ENCODE results near the gene LGALS9. TPM values are rescaled to one million over a fixed set of nuclear protein-coding genes. Genes with fewer than 3 reads are reported as not detected.

The LGALS9 gene
- total and polyA plus RNA-seq, 2 donors (not counting 1 experiment from before 2014, with no cell fraction given), result 65.9 to 197 TPM

DNA sequence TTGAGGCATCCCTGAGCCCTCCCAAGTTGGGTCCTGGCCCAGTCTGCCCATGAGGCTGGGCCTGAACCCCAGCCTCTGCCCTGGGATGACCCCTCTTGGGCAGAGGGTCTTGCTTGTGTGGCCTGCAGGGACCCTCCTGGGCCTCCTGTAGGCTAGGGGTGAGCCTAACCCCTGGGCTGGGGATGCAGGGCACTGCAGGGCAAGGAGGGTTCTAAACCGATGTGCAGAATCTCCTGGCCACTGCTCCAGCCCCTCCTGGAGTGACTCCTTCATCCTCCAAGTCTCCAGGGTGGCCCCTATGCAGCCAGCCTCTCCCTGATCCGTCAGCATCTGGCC is 37.5 kb downstream of the LGALS9 start:
- Mint-ChIP-seq H3K27ac (no peak overlapping the region), H3K9me3 (ENCODE audit: insufficient read depth) (no peaks in the 10 kb centered on the region), H3K27me3 (peaks cover 6% of the 10 kb centered on the region), H3K4me3 (no peak overlapping the region), H3K4me1 (no peaks in the 10 kb centered on the region)
- ATAC-seq (ENCODE audit: low read depth) (no peak), DNase-seq (no peak)
- Histone ChIP-seq H3K9ac (ENCODE audit: low read length) (no peak overlapping the region), H3K4me3 (ENCODE audit: control extremely low read depth in 1 of 5, extremely low read depth in 1 of 5, insufficient read depth in 1 of 5, low read depth in 2 of 5, low read length in 4 of 5) (no peak overlapping the region), H4K20me1 (ENCODE audit: control insufficient read depth, insufficient read depth, low read length, poor library complexity, severe bottlenecking) (no peaks in the 10 kb centered on the region), H3K79me2 (ENCODE audit: control insufficient read depth, insufficient read depth, low read length) (no peaks in the 10 kb centered on the region), H3K27me3 (replicated peaks in 1 of 4; ENCODE audit: control extremely low read depth in 1 of 4, control insufficient read depth in 3 of 4, insufficient read depth in 4 of 4, low read length in 3 of 4) (no peaks in the 10 kb centered on the region), H3K27ac (ENCODE audit: low read length in 2 of 2) (no peak overlapping the region), H3K36me3 (replicated peaks in 1 of 2; ENCODE audit: control extremely low read depth in 1 of 2, control insufficient read depth in 1 of 2, extremely low read depth in 1 of 2, insufficient read depth in 2 of 2, low read length in 1 of 2) (no peaks in the 10 kb centered on the region), H3K9me3 (ENCODE audit: control extremely low read depth in 1 of 3, control insufficient read depth in 2 of 3, insufficient read depth in 1 of 3, low read length in 2 of 3) (no peaks in the 10 kb centered on the region), H3K4me2 (replicated peaks; ENCODE audit: low read depth, low read length, poor library complexity, severe bottlenecking) (no peak overlapping the region), H2AFZ (ENCODE audit: insufficient read depth, low read depth, low read length, poor library complexity, severe bottlenecking) (no peak overlapping the region), H3K4me1 (ENCODE audit: control insufficient read depth in 2 of 2, insufficient read depth in 2 of 2, low read length in 2 of 2) (no peaks in the 10 kb centered on the region)
- intact Hi-C loops (cut with micrococcal nuclease), result no loop called here
- CTCF ChIA-PET, result no interaction called here
- 67% methylated on average over 1 of the region's 2 CpGs for WGBS (ENCODE audit: insufficient coverage)
- TF ChIP-seq, protein P1, sequence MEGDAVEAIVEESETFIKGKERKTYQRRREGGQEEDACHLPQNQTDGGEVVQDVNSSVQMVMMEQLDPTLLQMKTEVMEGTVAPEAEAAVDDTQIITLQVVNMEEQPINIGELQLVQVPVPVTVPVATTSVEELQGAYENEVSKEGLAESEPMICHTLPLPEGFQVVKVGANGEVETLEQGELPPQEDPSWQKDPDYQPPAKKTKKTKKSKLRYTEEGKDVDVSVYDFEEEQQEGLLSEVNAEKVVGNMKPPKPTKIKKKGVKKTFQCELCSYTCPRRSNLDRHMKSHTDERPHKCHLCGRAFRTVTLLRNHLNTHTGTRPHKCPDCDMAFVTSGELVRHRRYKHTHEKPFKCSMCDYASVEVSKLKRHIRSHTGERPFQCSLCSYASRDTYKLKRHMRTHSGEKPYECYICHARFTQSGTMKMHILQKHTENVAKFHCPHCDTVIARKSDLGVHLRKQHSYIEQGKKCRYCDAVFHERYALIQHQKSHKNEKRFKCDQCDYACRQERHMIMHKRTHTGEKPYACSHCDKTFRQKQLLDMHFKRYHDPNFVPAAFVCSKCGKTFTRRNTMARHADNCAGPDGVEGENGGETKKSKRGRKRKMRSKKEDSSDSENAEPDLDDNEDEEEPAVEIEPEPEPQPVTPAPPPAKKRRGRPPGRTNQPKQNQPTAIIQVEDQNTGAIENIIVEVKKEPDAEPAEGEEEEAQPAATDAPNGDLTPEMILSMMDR (IDR thresholded peaks at IDR 0.05), result no peak
- no peak for TF ChIP-seq EZH2 (IDR thresholded peaks at IDR 0.05; ENCODE audit: borderline replicate concordance, insufficient read depth, low read depth, low read length, poor library complexity, severe bottlenecking)
- POLR2A ChIA-PET, result no interaction called here

GRCh38 chr17:27669136-27669535 is 38.1 kb downstream of the LGALS9 start:
- peaks cover 6% of the 10 kb centered on the region for H3K27me3 Mint-ChIP-seq
- Histone ChIP-seq H3K79me2 (ENCODE audit: control insufficient read depth, insufficient read depth, low read length) (no peaks in the 10 kb centered on the region), H3K27me3 (replicated peaks in 1 of 4; ENCODE audit: control extremely low read depth in 1 of 4, control insufficient read depth in 3 of 4, insufficient read depth in 4 of 4, low read length in 3 of 4) (no peaks in the 10 kb centered on the region), H3K4me1 (ENCODE audit: control insufficient read depth in 2 of 2, insufficient read depth in 2 of 2, low read length in 2 of 2) (no peaks in the 10 kb centered on the region), H3K36me3 (replicated peaks in 1 of 2; ENCODE audit: control extremely low read depth in 1 of 2, control insufficient read depth in 1 of 2, extremely low read depth in 1 of 2, insufficient read depth in 2 of 2, low read length in 1 of 2) (no peaks in the 10 kb centered on the region), H3K9ac (ENCODE audit: low read length) (no peak overlapping the region), H3K9me3 (ENCODE audit: control extremely low read depth in 1 of 3, control insufficient read depth in 2 of 3, insufficient read depth in 1 of 3, low read length in 2 of 3) (no peaks in the 10 kb centered on the region), H3K4me3 (ENCODE audit: control extremely low read depth in 1 of 5, extremely low read depth in 1 of 5, insufficient read depth in 1 of 5, low read depth in 2 of 5, low read length in 4 of 5) (no peak overlapping the region), H2AFZ (ENCODE audit: insufficient read depth, low read depth, low read length, poor library complexity, severe bottlenecking) (no peak overlapping the region), H3K4me2 (replicated peaks; ENCODE audit: low read depth, low read length, poor library complexity, severe bottlenecking) (no peak overlapping the region), H3K27ac (ENCODE audit: low read length in 2 of 2) (no peak overlapping the region), H4K20me1 (ENCODE audit: control insufficient read depth, insufficient read depth, low read length, poor library complexity, severe bottlenecking) (no peaks in the 10 kb centered on the region)
- intact Hi-C loops (cut with micrococcal nuclease), result no loop called here
- H3K27ac Mint-ChIP-seq, result no peak overlapping the region
- ATAC-seq (ENCODE audit: low read depth) (no peak), DNase-seq (no peak)
- POLR2A ChIA-PET, result no interaction called here
- no peak overlapping the region for H3K4me3 Mint-ChIP-seq
- no peak for TF ChIP-seq EZH2 (IDR thresholded peaks at IDR 0.05; ENCODE audit: borderline replicate concordance, insufficient read depth, low read depth, low read length, poor library complexity, severe bottlenecking)
- TF ChIP-seq, protein P1 (IDR thresholded peaks at IDR 0.05), result no peak
- 89% methylated on average over 7 of the region's 7 CpGs for WGBS (ENCODE audit: insufficient coverage)
- CTCF ChIA-PET, result no interaction called here
- H3K9me3 Mint-ChIP-seq (ENCODE audit: insufficient read depth), result no peaks in the 10 kb centered on the region
- H3K4me1 Mint-ChIP-seq, result no peaks in the 10 kb centered on the region
